ENCODE data around the gene CXCL14.

DNA sequence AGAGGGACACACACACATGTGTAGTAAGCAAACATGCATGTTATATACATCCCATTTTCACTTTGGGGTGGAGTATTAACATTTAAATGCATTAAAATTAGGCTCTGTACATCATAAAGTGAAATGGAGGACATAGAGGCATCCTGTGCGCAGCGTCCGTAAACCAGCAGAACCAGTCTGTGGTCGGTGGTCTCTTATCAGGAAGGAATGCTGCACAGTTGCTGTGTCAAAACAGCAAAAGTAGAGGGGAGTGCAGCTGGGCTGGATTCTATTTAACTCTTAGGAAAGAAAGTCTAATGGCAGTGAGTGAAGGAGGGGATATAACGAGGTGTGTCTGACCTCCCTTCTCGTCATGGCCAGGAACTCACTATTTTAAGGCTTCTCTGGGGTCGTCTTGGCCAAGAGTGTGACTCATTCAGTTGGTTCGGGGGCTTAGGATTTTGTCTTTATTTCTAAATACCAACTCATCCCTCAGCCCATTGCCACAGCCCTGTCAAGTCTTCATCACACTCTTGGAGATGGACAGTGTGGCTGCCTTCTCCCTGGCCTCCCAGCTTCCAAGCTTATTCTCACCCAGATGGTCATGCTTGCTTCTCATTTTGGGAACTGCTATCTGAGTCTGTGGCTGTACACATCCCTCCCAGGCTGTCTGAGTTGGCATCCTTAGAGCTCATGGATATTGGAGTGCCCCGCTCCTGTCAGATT is 20.1 kb upstream of the CXCL14 start:
- TF ChIP-seq CTCF (conservative IDR thresholded peaks at IDR 0.05; ENCODE audit: low read depth, low read length) = no peak
- no peak for TF ChIP-seq EZH2 (IDR thresholded peaks at IDR 0.05; ENCODE audit: borderline replicate concordance, low read depth, low read length, poor library complexity, severe bottlenecking)
